HCT116 (cell line): ENCODE results near the gene RGS10. TPM values are rescaled to one million over a fixed set of nuclear protein-coding genes. Genes with fewer than 3 reads are reported as not detected.

ENCODE experiments used
- ATAC-seq: fragments of 200-7000 bp; cut with Tn5 transposase; 2 replicates; pipeline ENCODE4 v1.9.1; 2020; ENCODE audit warnings: mild to moderate bottlenecking, moderate library complexity
- BruUV-seq: library from RNA; stranded (reverse); fragments of 400-500 nt; replicated peaks from 2 replicates; lab custom pipeline; 2021; lab: Mats Ljungman, UMichigan
- CTCF ChIA-PET: fragments of 300-600 bp; sonication (Branson Sonifier 250); formaldehyde crosslinking; loops from one replicate; lab custom pipeline; 2021; ENCODE audit warnings: antibody characterized with exemption; lab: Charles Lee
- POLR2A ChIA-PET: fragments of 300-600, 350-600 bp; sonication (Branson Sonifier 250); formaldehyde crosslinking; loops from one replicate; lab custom pipeline; 2021; ENCODE audit warnings: antibody characterized with exemption; lab: Charles Lee
- RAD21 ChIA-PET, 2 experiments: fragments of 300-600 bp; sonication (Branson Sonifier 250); formaldehyde crosslinking; loops; one replicate each; lab custom pipeline; 2023; ENCODE audit warnings: low total read pairs in 2 of 2; ENCODE audit not compliant: uncharacterized antibody in 2 of 2, unreplicated experiment in 2 of 2, low non-redundant PET in 1 of 2; lab: Charles Lee
- DNase-seq: peaks from one replicate; pipeline ENCODE4 v3.0.0-alpha.2; 2010; ENCODE audit warnings: low read depth, low spot score
- H2AFZ ChIP-seq: fragments of 200-600 bp; shearing (Covaris generic), sonication (generic); 2 replicates; pipeline ENCODE4 v1.6.1; 2017; ENCODE audit warnings: low read depth, mixed run types, mixed read lengths, antibody characterized with exemption, low read length; ENCODE audit not compliant: poor library complexity, severe bottlenecking
- H3K27ac ChIP-seq: 2 replicates; pipeline ENCODE4 v1.5.1; 2012; ENCODE audit warnings: low read depth, low read length
- H3K27me3 ChIP-seq: fragments of 200-600 bp; sonication (generic); 2 replicates; pipeline ENCODE4 v1.6.1; 2016; ENCODE audit warnings: mixed run types, low read length, mixed read lengths; ENCODE audit not compliant: insufficient read depth
- H3K36me3 ChIP-seq, 2 experiments: fragments of 200-500 bp in 1 of 2; fragments of 200-600 bp in 1 of 2; sonication (Bioruptor generic) in 1 of 2; sonication (generic) in 1 of 2; 2 replicates each; pipeline versions ENCODE4 v1.5.1 to v1.6.1; 2014 to 2016; ENCODE audit warnings: low read length in 2 of 2, inconsistent platforms in 1 of 2, mixed read lengths in 1 of 2, mixed run types in 1 of 2; ENCODE audit not compliant: insufficient read depth in 2 of 2, control insufficient read depth in 1 of 2
- H3K4me1 ChIP-seq, 2 experiments: fragments of 200-600 bp in 1 of 2; sonication (generic) in 1 of 2; 2 replicates each; pipeline versions ENCODE4 v1.5.1 to v1.6.1; 2012 to 2017; ENCODE audit warnings: low read length in 2 of 2, inconsistent platforms in 1 of 2, mild to moderate bottlenecking in 1 of 2, mixed read lengths in 1 of 2, mixed run types in 1 of 2, moderate library complexity in 1 of 2; ENCODE audit not compliant: insufficient read depth in 2 of 2, control insufficient read depth in 1 of 2
- H3K4me2 ChIP-seq: fragments of 200-600 bp; sonication (generic); 2 replicates; pipeline ENCODE4 v1.6.1; 2017; ENCODE audit warnings: mixed run types, low read length, mixed read lengths
- H3K4me3 ChIP-seq, 2 experiments: fragments of 200-600 bp in 1 of 2; sonication (generic) in 1 of 2; replicated peaks in 1 of 2; 2 replicates each; pipeline ENCODE4 v1.5.1; 2011 to 2016; ENCODE audit warnings: low read length in 2 of 2, control low read depth in 1 of 2, low read depth in 1 of 2, mild to moderate bottlenecking in 1 of 2, mixed read lengths in 1 of 2, mixed run types in 1 of 2
- H3K79me2 ChIP-seq: fragments of 200-600 bp; sonication (generic); 2 replicates; pipeline ENCODE4 v1.6.1; 2017; ENCODE audit warnings: mild to moderate bottlenecking, mixed run types, low read length, moderate library complexity, mixed read lengths; ENCODE audit not compliant: insufficient read depth
- H3K9ac ChIP-seq: fragments of 200-600 bp; sonication (generic); 2 replicates; pipeline ENCODE4 v1.6.1; 2016; ENCODE audit warnings: low read length, mixed read lengths
- H3K9me2 ChIP-seq: fragments of 200-600 bp; sonication (generic), shearing (Covaris generic); 2 replicates; pipeline ENCODE4 v1.6.1; 2017; ENCODE audit warnings: mixed run types, mild to moderate bottlenecking, moderate library complexity; ENCODE audit not compliant: insufficient read depth
- H3K9me3 ChIP-seq, 2 experiments: fragments of 200-500 bp in 1 of 2; fragments of 200-600 bp in 1 of 2; sonication (Bioruptor generic) in 1 of 2; sonication (generic) in 1 of 2; 2 replicates each; pipeline ENCODE4 v1.6.1; 2014 to 2017; ENCODE audit warnings: low read length in 2 of 2, mixed read lengths in 2 of 2, inconsistent platforms in 1 of 2, low read depth in 1 of 2, mild to moderate bottlenecking in 1 of 2, mixed run types in 1 of 2, moderate library complexity in 1 of 2; ENCODE audit not compliant: control insufficient read depth in 1 of 2, insufficient read depth in 1 of 2
- H4K20me1 ChIP-seq: fragments of 200-600 bp; sonication (generic), shearing (Covaris generic); 2 replicates; pipeline ENCODE4 v1.6.1; 2017; ENCODE audit warnings: mixed run types, mild to moderate bottlenecking, moderate library complexity; ENCODE audit not compliant: insufficient read depth
- ATF3 ChIP-seq: IDR thresholded peaks from 2 replicates; pipeline ENCODE4 v1.6.1; 2012
- CBX3 ChIP-seq: IDR thresholded peaks from 2 replicates; pipeline ENCODE4 v1.6.1; 2012; ENCODE audit warnings: low read depth
- CEBPB ChIP-seq: IDR thresholded peaks from 2 replicates; pipeline ENCODE4 v1.6.1; 2012; ENCODE audit warnings: low read depth
- EGR1 ChIP-seq: IDR thresholded peaks from 2 replicates; pipeline ENCODE4 v1.6.1; 2012; ENCODE audit warnings: low read depth
- ELF1 ChIP-seq: IDR thresholded peaks from 2 replicates; pipeline ENCODE4 v1.6.1; 2012; ENCODE audit warnings: low read depth, borderline replicate concordance
- EZH2 ChIP-seq: fragments of 200-600 bp; sonication (generic); IDR thresholded peaks from 2 replicates; pipeline ENCODE4 v1.6.1; 2017; ENCODE audit warnings: antibody characterized with exemption, mixed run types
- EZH2phosphoT487 ChIP-seq: fragments of 200-600 bp; IDR thresholded peaks from 2 replicates; pipeline ENCODE4 v1.6.1; 2018; ENCODE audit warnings: antibody characterized with exemption, borderline replicate concordance
- FOSL1 ChIP-seq: IDR thresholded peaks from 2 replicates; pipeline ENCODE4 v1.6.1; 2012; ENCODE audit warnings: low read depth
- JUND ChIP-seq: IDR thresholded peaks from 2 replicates; pipeline ENCODE4 v1.6.1; 2012
- MAX ChIP-seq: IDR thresholded peaks from 2 replicates; pipeline ENCODE4 v1.6.1; 2012
- POLR2AphosphoS5 ChIP-seq: IDR thresholded peaks from 2 replicates; pipeline ENCODE4 v1.6.1; 2011; ENCODE audit warnings: mild to moderate bottlenecking, low read depth, low read length, moderate library complexity
- RAD21 ChIP-seq: IDR thresholded peaks from 2 replicates; pipeline ENCODE4 v1.6.1; 2012; ENCODE audit warnings: low read depth, mild to moderate bottlenecking
- REST ChIP-seq: IDR thresholded peaks from 2 replicates; pipeline ENCODE4 v1.6.1; 2012; ENCODE audit warnings: low read depth
- SIN3A ChIP-seq: IDR thresholded peaks from 2 replicates; pipeline ENCODE4 v1.6.1; 2012; ENCODE audit warnings: low read depth
- SP1 ChIP-seq: IDR thresholded peaks from 2 replicates; pipeline ENCODE4 v1.6.1; 2012; ENCODE audit warnings: low read depth
- SRF ChIP-seq: IDR thresholded peaks from 2 replicates; pipeline ENCODE4 v1.6.1; 2012; ENCODE audit warnings: low read depth
- TCF7L2 ChIP-seq: IDR thresholded peaks from 2 replicates; pipeline ENCODE4 v1.7.0; 2011; ENCODE audit warnings: borderline replicate concordance, inconsistent platforms; ENCODE audit not compliant: insufficient read depth, insufficient read length; ENCODE audit errors: extremely low read depth
- YY1 ChIP-seq: IDR thresholded peaks from 2 replicates; pipeline ENCODE4 v1.6.1; 2011; ENCODE audit warnings: low read length, low read depth, moderate library complexity, mild to moderate bottlenecking; ENCODE audit not compliant: insufficient replicate concordance; ENCODE audit errors: extremely low read depth
- ZBTB33 ChIP-seq: IDR thresholded peaks from 2 replicates; pipeline ENCODE4 v1.6.1; 2011; ENCODE audit warnings: mild to moderate bottlenecking, low read length, moderate library complexity; ENCODE audit not compliant: insufficient replicate concordance; ENCODE audit errors: extremely low read depth
- ZNF274 ChIP-seq: fragments of 200-500 bp; sonication (Bioruptor generic); IDR thresholded peaks from 2 replicates; pipeline ENCODE4 v1.6.1; 2014; ENCODE audit warnings: mild to moderate bottlenecking, low read depth, low read length, inconsistent platforms
- intact Hi-C: fragments of 100-400 bp; cut with micrococcal nuclease; formaldehyde crosslinking; loops from 2 replicates; pipeline ENCODE4 v1.10.0; 2022
- total RNA-seq: library from RNA; stranded (reverse); gene quantifications from one replicate; pipeline ENCODE4 v1.2.1, GENCODE V29; 2021; ENCODE audit not compliant: unreplicated experiment

RGS10 gene
- total RNA-seq, 1 experiment from 2014 or later = 96.7 TPM

- CTCF ChIA-PET = interaction anchor here (1.1 kb wide), 1 partner anchor 10 kb away, joined by 5 read pairs; no protein-coding TSS in a partner anchor
- Histone ChIP-seq H4K20me1 (no peaks in the 10 kb centered on the region), H3K27me3 (no peaks in the 10 kb centered on the region), H3K9me2 (no peaks in the 10 kb centered on the region), H3K9ac (no peak overlapping the region), H3K4me2 (no peak overlapping the region), H3K79me2 (no peaks in the 10 kb centered on the region), H3K4me1 (no peaks in the 10 kb centered on the region), H3K36me3 (peaks cover 0 to under 1% of the 10 kb centered on the region in 2 experiments; a peak in 2 of 4 replicates), H3K4me3 (no peak overlapping the region), H3K27ac (no peak overlapping the region), H2AFZ (no peak overlapping the region), H3K9me3 (no peaks in the 10 kb centered on the region)
- POLR2A ChIA-PET = no interaction called here
- ATAC-seq (no peak), DNase-seq (no peak)
- intact Hi-C loops = no loop called here
- TF ChIP-seq POLR2AphosphoS5 (no peak), SP1 (no peak), RAD21 (no peak), ATF3 (no peak), CBX3 (no peak), YY1 (no peak), EGR1 (no peak), SRF (no peak), CEBPB (no peak), ZBTB33 (no peak), FOSL1 (no peak), JUND (no peak), SIN3A (no peak), TCF7L2 (no peak), ELF1 (no peak), MAX (no peak), REST (no peak), EZH2 (no peak), ZNF274 (no peak), EZH2phosphoT487 (no peak)
- no TSS peak for BruUV-seq
- RAD21 ChIA-PET = no interaction called here
These were observed 42.9 kb downstream of the RGS10 start for GRCh38 chr10:119499677-119500002.
